HG03521 (cell line): Measurements from ENCODE around the gene CRTC3.

Experiments
- ATAC-seq: cut with Tn5 transposase; IDR thresholded peaks from one replicate; pipeline ENCODE4 v1.9.1; 2021; ENCODE audit warnings: mild to moderate bottlenecking, moderate library complexity; ENCODE audit not compliant: unreplicated experiment

CRTC3 gene

GRCh38 chr15:90561344-90562244 is 31.9 kb downstream of the CRTC3 start:
- no peak for ATAC-seq

GRCh38 chr15:90562669-90563068 is 32.9 kb downstream of the CRTC3 start:
- no peak for ATAC-seq

- ATAC-seq: no peak
These were observed 33.7 kb downstream of the CRTC3 start for GRCh38 chr15:90563463-90563862.

GRCh38 chr15:90564051-90564450 is 34.3 kb downstream of the CRTC3 start:
- ATAC-seq: no peak

- no peak for ATAC-seq
These were observed 34.9 kb downstream of the CRTC3 start for GRCh38 chr15:90564590-90564989.

GRCh38 chr15:90565866-90566265 is 36.1 kb downstream of the CRTC3 start:
- no peak for ATAC-seq

GRCh38 chr15:90570643-90571042 is 40.9 kb downstream of the CRTC3 start:
- no peak for ATAC-seq

GRCh38 chr15:90571063-90571541 is 41.4 kb downstream of the CRTC3 start:
- peak; percentile 43 for ATAC-seq

- no peak for ATAC-seq
These were observed 43.2 kb downstream of the CRTC3 start for GRCh38 chr15:90572893-90573292.

GRCh38 chr15:90576711-90577389 is 47.1 kb downstream of the CRTC3 start:
- ATAC-seq: no peak

GRCh38 chr15:90579213-90579612 is 49.5 kb downstream of the CRTC3 start:
- no peak for ATAC-seq

GRCh38 chr15:90580099-90580498 is 50.4 kb downstream of the CRTC3 start:
- ATAC-seq: no peak

- no peak for ATAC-seq
These were observed 50.8 kb downstream of the CRTC3 start for GRCh38 chr15:90580541-90580940.

- ATAC-seq: no peak
These were observed 51.2 kb downstream of the CRTC3 start for GRCh38 chr15:90580946-90581345.

GRCh38 chr15:90581771-90582352 is 52.1 kb downstream of the CRTC3 start:
- no peak for ATAC-seq

- ATAC-seq: no peak
These were observed 52.8 kb downstream of the CRTC3 start for GRCh38 chr15:90582553-90582952.

GRCh38 chr15:90583471-90584252 is 53.9 kb downstream of the CRTC3 start:
- ATAC-seq: no peak

- ATAC-seq: no peak
These were observed 55.1 kb downstream of the CRTC3 start for GRCh38 chr15:90584841-90585240.

GRCh38 chr15:90585863-90586262 is 56.1 kb downstream of the CRTC3 start:
- ATAC-seq: no peak

GRCh38 chr15:90586948-90587347 is 57.2 kb downstream of the CRTC3 start:
- no peak for ATAC-seq

GRCh38 chr15:90588427-90588826 is 58.7 kb downstream of the CRTC3 start:
- ATAC-seq: no peak
